Duodenal mucosa (tissue), 2 donors: Measurements from ENCODE around the gene FGFR2.

Source experiments
- H3K27ac ChIP-seq: one replicate; pipeline ENCODE4 v1.7.0; 2013; ENCODE audit warnings: low read depth, low read length
- H3K27me3 ChIP-seq, 2 donors: one replicate each; pipeline ENCODE4 v1.7.0; 2013; ENCODE audit warnings: low read length in 2 of 2, control low read depth in 1 of 2; ENCODE audit not compliant: insufficient read depth in 2 of 2, control insufficient read depth in 1 of 2
- H3K36me3 ChIP-seq, 2 donors: one replicate each; pipeline ENCODE4 v1.7.0; 2013; ENCODE audit warnings: low read length in 2 of 2, control low read depth in 1 of 2; ENCODE audit not compliant: insufficient read depth in 2 of 2, control insufficient read depth in 1 of 2
- H3K4me1 ChIP-seq, 2 donors: one replicate each; pipeline ENCODE4 v1.7.0; 2013; ENCODE audit warnings: low read length in 2 of 2, control low read depth in 1 of 2; ENCODE audit not compliant: insufficient read depth in 2 of 2, control insufficient read depth in 1 of 2
- H3K4me3 ChIP-seq, 2 donors: one replicate each; pipeline ENCODE4 v1.7.0; 2013; ENCODE audit warnings: low read length in 2 of 2, low read depth in 1 of 2
- H3K9ac ChIP-seq, 2 donors: one replicate each; pipeline ENCODE4 v1.7.0; 2013; ENCODE audit warnings: low read length in 2 of 2, low read depth in 1 of 2
- H3K9me3 ChIP-seq, 2 donors: one replicate each; pipeline ENCODE4 v1.7.0; 2013; ENCODE audit warnings: low read length in 2 of 2, control low read depth in 1 of 2; ENCODE audit not compliant: control insufficient read depth in 1 of 2

The FGFR2 gene

DNA sequence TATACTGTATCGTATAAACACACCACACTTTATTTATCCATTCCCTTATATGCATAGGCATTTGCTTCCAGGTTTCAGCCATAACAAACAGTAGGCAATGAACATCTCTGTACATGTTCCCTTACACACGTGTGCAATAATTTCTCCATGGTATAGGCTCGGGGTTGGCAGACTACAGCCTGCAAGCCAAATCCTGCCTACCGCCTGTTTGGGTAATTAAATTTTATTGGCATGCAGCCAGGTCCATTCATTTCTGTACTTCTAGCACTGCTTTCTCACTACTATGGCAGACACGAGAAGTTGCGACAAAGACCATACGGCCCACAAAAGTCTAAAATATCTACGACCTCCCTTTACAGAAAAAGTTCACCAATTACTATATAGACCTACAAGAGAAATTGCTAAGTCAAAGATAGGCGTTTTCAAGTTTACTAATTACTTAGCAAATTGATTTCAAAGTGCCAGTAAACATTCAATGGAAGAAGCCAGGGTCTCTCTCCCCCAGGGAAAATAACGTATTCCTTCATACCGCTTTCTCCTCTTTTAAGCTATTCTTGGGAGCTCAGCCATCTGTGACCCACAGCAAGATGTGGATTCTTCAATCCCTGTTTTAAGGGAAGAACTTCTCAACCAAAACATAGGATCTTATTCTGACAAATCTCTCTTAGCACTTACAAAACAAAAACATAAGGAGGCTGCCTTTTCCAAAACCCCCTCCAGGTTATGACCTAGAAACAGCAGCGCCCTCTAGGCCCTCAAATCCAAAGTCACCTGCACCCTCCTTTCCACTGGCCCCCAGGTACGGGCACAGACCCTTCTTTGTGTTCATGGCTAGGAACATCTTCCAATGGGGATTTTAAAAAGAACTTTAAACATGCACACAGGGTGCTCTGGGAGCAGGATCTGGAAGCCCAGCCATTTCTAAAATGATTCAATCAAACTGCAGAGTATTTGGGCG is 100.5 kb downstream of the FGFR2 start:
- H3K27ac ChIP-seq, result no peak overlapping the region

DNA sequence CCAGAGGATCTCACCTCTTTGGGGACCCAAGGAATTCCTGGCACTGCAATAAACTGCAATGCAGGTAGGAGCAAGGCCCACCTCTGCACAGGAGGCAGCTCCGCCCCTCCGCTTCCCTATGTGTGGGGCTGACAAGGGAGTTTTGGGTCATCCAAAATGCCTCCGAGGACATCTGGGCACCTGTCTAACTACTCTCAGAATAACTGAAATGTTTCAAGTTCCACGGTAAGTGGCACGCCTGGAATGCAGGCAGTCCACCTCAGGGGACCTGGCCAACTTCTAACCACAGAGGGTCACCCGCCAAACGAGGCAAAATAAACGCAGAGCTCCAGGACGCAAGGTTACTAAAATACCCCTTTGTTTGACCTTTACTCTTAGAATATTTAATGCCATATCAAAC is 102.5 kb downstream of the FGFR2 start:
- no peaks in the 10 kb centered on the region for H3K27me3 ChIP-seq
- no peaks in the 10 kb centered on the region for H3K9me3 ChIP-seq
- no peak overlapping the region for H3K4me3 ChIP-seq
- H3K36me3 ChIP-seq, result no peaks in the 10 kb centered on the region
- H3K27ac ChIP-seq, result no peak overlapping the region
- no peak overlapping the region for H3K9ac ChIP-seq
- no peaks in the 10 kb centered on the region for H3K4me1 ChIP-seq

More for the DNA sequence above, 100.5 kb downstream of the FGFR2 start:
- H3K4me3 ChIP-seq, result no peak overlapping the region
- H3K4me1 ChIP-seq, result no peaks in the 10 kb centered on the region
- H3K9me3 ChIP-seq, result no peaks in the 10 kb centered on the region
- H3K27me3 ChIP-seq, result no peaks in the 10 kb centered on the region
- no peaks in the 10 kb centered on the region for H3K36me3 ChIP-seq
- H3K9ac ChIP-seq, result no peak overlapping the region

DNA sequence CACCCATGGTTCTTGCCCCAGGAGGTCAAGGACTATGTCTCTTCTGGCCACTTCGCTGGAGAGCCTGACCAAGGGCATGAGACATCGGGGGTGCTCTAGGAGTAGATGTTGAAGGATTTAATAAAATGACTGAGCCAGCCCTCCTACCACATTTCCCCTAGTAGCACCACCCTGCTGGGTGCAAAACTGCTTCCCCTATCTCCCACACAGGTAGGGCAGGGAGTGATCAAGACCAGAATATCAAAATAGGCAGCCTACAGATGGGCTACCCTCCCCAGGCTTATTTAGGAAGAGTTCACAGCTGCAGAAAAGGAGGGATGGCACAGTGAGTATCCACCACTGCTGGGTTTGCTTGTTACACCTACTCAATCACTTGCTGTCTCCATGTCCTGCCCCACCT is 103.9 kb downstream of the FGFR2 start:
- Histone ChIP-seq H3K4me1 (no peaks in the 10 kb centered on the region), H3K9me3 (no peaks in the 10 kb centered on the region), H3K27ac (no peak overlapping the region), H3K4me3 (no peak overlapping the region), H3K27me3 (no peaks in the 10 kb centered on the region), H3K9ac (no peak overlapping the region), H3K36me3 (no peaks in the 10 kb centered on the region)

DNA sequence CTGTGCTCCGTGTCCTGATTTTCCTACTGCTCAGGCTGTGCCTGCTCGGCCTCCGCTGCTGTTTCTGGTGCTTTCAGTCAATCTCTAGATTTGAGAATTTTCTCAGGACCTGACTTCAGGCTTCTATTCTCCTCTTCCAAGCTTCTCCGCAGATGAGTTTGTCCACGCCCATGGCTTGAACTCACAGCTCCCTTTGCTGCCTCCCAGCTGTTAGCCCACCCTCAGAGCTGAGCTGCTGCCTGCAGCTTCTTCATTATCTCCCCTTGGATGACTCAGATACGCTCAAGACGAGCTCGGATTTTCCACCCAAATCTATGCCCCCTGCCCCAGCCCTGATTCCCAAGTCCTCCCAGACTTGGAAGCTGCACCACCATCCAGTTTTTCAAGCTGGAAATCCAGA is 104.7 kb downstream of the FGFR2 start:
- Histone ChIP-seq H3K27ac (no peak overlapping the region), H3K9ac (no peak overlapping the region), H3K4me3 (no peak overlapping the region), H3K27me3 (no peaks in the 10 kb centered on the region), H3K36me3 (no peaks in the 10 kb centered on the region), H3K4me1 (no peaks in the 10 kb centered on the region), H3K9me3 (no peaks in the 10 kb centered on the region)

DNA sequence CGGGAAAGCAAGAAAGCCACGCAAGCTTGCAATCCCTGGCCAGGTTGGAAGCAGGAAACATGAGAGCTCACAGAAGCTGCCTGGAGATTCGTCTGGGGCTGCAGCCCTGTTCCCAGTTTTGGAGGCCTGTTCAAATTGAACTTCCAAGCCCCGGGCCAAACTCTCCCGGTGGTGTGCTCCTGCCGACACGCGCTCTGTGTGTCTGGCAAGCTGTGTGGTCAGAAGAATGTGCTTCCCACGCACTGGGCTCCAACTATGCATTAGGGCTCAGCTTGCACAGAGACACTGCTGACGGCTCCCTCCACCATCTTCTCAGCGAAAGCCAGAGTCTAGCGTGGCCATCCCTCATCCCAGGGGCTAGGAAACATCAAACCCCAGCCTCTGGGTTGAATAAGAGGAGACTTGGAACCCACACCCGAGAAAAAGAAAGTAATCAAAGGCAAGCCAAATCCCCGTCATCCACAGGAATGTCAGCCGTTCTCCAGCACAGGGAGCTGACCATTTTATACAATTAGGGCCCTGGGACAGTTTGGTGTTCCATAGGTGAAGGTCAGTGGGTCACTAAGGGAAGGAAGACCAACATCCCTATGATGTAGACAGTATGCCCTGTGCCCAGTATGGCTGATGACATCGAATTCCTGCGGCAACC is 107.2 kb downstream of the FGFR2 start:
- Histone ChIP-seq H3K9me3 (no peaks in the 10 kb centered on the region), H3K4me3 (no peak overlapping the region), H3K4me1 (no peaks in the 10 kb centered on the region), H3K27me3 (no peaks in the 10 kb centered on the region), H3K36me3 (no peaks in the 10 kb centered on the region), H3K9ac (no peak overlapping the region), H3K27ac (no peak overlapping the region)

DNA sequence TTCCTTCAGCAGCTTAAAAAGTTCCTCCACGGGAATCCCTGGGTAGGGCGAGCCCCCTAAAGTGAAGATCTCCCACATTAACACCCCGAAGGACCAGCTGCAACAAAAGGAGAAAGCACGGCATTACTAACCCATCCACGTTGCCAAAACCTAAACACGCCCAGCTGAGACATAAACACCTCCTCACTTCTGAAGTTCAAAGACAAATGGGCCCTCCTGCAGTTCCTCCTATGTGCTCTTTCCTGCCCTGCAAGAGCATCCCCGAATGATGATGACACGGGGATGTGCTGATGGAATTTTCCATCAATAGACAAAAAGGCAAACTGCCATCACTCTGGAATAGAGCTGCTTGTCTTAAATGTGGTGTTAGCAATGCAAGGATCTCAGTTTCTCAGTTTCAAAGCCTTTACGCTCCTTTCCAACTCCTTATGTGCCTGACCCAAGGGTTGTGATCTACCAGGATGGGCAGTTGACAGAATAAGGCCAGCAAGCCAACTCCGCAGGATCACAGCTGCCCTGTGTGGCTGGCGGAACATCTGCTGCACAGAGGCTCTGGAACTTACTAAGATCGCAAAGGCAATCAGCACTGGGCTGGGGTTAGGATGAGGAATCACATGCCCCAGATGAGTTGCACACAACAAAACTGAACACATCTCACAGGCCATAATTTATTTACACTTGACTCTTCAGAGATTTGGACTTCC is 112.7 kb downstream of the FGFR2 start:
- Histone ChIP-seq H3K9me3 (no peaks in the 10 kb centered on the region), H3K36me3 (peaks cover 0 to 4% of the 10 kb centered on the region in 2 donors), H3K9ac (no peak overlapping the region), H3K4me3 (no peak overlapping the region), H3K27me3 (no peaks in the 10 kb centered on the region), H3K27ac (no peak overlapping the region), H3K4me1 (no peaks in the 10 kb centered on the region)

DNA sequence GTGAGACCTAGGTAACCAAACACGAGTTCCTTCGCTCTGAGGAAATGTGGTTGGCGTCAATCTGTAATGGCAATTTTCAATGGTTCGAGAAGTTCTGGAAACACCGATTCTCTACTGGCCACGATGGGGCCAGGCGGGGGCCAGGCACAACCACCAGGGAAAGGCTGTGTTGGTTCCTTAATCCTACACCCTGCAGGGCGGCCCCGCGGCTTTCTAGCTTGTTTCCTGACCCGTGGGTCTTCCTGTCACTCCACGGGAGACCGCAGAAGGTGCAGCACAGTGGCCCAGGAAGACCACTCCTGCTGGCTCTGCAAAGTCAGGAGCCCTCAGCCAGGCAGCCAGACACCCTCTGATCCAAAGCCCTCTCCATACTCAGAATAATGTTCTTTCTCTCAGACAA is 113.4 kb downstream of the FGFR2 start:
- Histone ChIP-seq H3K36me3 (peaks cover 0 to 4% of the 10 kb centered on the region in 2 donors), H3K27me3 (no peaks in the 10 kb centered on the region), H3K27ac (no peak overlapping the region), H3K4me3 (no peak overlapping the region), H3K4me1 (no peaks in the 10 kb centered on the region), H3K9ac (no peak overlapping the region), H3K9me3 (no peaks in the 10 kb centered on the region)

DNA sequence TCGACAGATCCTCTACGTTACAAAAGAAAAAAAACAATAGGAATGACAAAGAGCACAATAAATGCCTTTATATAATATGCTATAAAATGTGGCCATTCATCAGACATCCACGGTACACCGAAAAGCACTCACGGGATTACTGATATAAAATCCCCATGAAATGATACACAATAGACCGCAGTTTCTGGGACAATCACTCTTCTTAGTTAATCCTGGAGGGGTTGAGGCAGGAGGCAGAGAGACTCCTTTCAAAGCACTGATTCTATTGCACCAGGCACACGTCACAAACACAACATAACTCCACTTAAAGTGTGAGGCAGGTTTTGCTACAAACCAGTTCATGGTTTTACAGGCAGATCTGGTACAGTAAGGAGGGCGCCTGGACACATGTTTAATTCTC is 113.8 kb downstream of the FGFR2 start:
- no peak overlapping the region for H3K27ac ChIP-seq
- H3K36me3 ChIP-seq, result peaks cover 0 to 4% of the 10 kb centered on the region in 2 donors
- H3K27me3 ChIP-seq, result no peaks in the 10 kb centered on the region
- no peaks in the 10 kb centered on the region for H3K9me3 ChIP-seq
- H3K9ac ChIP-seq, result no peak overlapping the region
- H3K4me3 ChIP-seq, result no peak overlapping the region
- H3K4me1 ChIP-seq, result no peaks in the 10 kb centered on the region

DNA sequence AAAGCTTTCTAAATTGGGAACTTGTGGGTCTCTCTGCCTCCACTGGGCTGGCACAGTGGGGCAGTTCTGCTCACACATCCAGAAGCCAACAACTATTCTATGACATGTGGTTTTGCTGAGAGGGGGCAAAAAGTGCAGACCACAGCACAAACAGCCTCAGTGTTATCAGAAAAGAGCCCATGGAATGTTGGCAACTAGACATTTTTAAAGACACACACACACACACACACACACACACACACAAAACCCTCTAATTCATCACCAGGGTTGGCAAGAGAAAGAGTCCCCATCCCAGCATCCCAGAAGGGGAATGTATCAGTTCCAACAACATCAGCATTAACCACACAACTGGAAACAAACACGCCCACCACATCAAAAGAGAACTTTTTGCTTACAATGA is 117.1 kb downstream of the FGFR2 start:
- Histone ChIP-seq H3K9me3 (no peaks in the 10 kb centered on the region), H3K36me3 (peaks cover 0 to 4% of the 10 kb centered on the region in 2 donors), H3K27me3 (no peaks in the 10 kb centered on the region), H3K4me3 (no peak overlapping the region), H3K4me1 (no peaks in the 10 kb centered on the region), H3K9ac (no peak overlapping the region), H3K27ac (no peak overlapping the region)

DNA sequence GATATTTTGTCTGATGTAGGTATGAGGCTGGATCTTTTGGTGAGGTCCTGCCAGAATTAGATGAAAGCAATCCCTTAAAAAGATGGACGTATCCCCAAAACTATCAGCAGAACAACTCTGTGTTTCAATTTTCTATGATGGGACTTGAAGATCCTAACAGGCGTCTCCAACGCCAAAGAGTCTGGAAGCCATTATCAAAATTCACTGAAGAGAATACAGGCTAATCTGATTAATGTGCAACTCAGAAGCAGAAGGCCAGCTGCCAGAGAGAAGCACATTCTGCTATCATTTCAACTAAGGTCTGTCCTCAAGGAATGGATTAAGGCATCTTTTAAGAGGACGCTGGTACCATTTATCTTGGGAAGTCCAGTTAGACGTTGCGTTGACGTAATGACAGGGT is 119.7 kb downstream of the FGFR2 start:
- no peaks in the 10 kb centered on the region for H3K27me3 ChIP-seq
- H3K9me3 ChIP-seq, result no peaks in the 10 kb centered on the region
- H3K9ac ChIP-seq, result no peak overlapping the region
- no peak overlapping the region for H3K27ac ChIP-seq
- no peak overlapping the region for H3K4me3 ChIP-seq
- no peaks in the 10 kb centered on the region for H3K36me3 ChIP-seq
- no peaks in the 10 kb centered on the region for H3K4me1 ChIP-seq
